Sigmoid colon (tissue), 4 donors: ENCODE results near the gene NAALADL2.

Source experiments
- EP300 ChIP-seq, 4 donors: sonication (generic); formaldehyde crosslinking; IDR thresholded peaks; one replicate each; pipeline ENCODE4 v1.6.1; 2017; ENCODE audit warnings: antibody characterized with exemption in 4 of 4
- POLR2AphosphoS5 ChIP-seq, 4 donors: sonication (generic); formaldehyde crosslinking; IDR thresholded peaks; one replicate each; pipeline ENCODE4 v1.6.1; 2017; ENCODE audit warnings: antibody characterized with exemption in 4 of 4
- TF ChIP-seq, protein P1 (sequence below), 4 experiments: fragments of 450-650 bp in 3 of 4; fragments of 200-600 bp in 1 of 4; IDR thresholded peaks; one replicate each; pipeline ENCODE4 v1.5.1; 2016 to 2019; ENCODE audit warnings: antibody characterized with exemption in 4 of 4, mild to moderate bottlenecking in 3 of 4, moderate library complexity in 2 of 4

DNA sequence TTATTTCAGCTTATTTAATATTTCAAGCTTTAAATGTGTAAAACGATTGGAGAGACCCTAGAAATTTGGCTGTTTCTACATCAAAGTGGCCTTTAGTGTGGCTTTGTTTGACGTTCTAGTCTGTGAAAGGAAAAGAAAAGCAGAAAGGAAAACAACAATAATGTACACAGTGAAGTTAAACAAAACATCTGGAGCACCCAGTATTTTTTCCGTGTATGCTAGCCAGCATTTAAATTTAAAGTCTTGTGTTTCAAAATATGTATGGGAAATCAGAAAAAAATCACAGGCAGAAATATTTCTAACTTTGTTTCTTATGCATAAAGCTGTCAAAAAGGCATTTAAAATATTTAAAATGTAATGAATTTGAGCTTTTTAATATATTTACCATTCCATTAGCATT is 218.1 kb downstream of the NAALADL2 start:
- no peak for TF ChIP-seq POLR2AphosphoS5 (IDR thresholded peaks at IDR 0.05)
- TF ChIP-seq, protein P1, sequence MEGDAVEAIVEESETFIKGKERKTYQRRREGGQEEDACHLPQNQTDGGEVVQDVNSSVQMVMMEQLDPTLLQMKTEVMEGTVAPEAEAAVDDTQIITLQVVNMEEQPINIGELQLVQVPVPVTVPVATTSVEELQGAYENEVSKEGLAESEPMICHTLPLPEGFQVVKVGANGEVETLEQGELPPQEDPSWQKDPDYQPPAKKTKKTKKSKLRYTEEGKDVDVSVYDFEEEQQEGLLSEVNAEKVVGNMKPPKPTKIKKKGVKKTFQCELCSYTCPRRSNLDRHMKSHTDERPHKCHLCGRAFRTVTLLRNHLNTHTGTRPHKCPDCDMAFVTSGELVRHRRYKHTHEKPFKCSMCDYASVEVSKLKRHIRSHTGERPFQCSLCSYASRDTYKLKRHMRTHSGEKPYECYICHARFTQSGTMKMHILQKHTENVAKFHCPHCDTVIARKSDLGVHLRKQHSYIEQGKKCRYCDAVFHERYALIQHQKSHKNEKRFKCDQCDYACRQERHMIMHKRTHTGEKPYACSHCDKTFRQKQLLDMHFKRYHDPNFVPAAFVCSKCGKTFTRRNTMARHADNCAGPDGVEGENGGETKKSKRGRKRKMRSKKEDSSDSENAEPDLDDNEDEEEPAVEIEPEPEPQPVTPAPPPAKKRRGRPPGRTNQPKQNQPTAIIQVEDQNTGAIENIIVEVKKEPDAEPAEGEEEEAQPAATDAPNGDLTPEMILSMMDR (IDR thresholded peaks at IDR 0.05), result no peak
- TF ChIP-seq EP300 (IDR thresholded peaks at IDR 0.05), result no peak
